GM19351 (cell line): Measurements from ENCODE around the gene MRPL40.
"Not testable (repeated sequence)": the region's sequence is repeated elsewhere in the genome, so short reads cannot be mapped to it uniquely, and the experiment has no call there.

Experiments
- ATAC-seq: cut with Tn5 transposase; IDR thresholded peaks from one replicate; pipeline ENCODE4 v1.9.1; 2021; ENCODE audit warnings: mild to moderate bottlenecking, moderate library complexity; ENCODE audit not compliant: unreplicated experiment

Gene MRPL40

GRCh38 chr22:19436444-19437161 lies 4.3 kb downstream of the MRPL40 start:
- not testable (repeated sequence) for ATAC-seq

GRCh38 chr22:19438298-19438697 lies 6.0 kb downstream of the MRPL40 start:
- ATAC-seq: no peak

- no peak for ATAC-seq
Measured at GRCh38 chr22:19440411-19441195, 8.3 kb downstream of the MRPL40 start.

GRCh38 chr22:19442166-19442565 lies 9.8 kb downstream of the MRPL40 start:
- ATAC-seq: no peak

GRCh38 chr22:19443544-19444211 lies 11.3 kb downstream of the MRPL40 start:
- ATAC-seq: no peak

GRCh38 chr22:19445279-19445982 lies 13.1 kb downstream of the MRPL40 start:
- ATAC-seq: not testable (repeated sequence)

GRCh38 chr22:19446603-19447329 lies 14.4 kb downstream of the MRPL40 start:
- ATAC-seq: peak; percentile 7

GRCh38 chr22:19447330-19448075 lies 15.2 kb downstream of the MRPL40 start, which contains the start of gene C22orf39:
Gene C22orf39, minus strand, starts transcription at chr22:19447711. Its CDS starts 23 bp downstream, at chr22:19447688.
- ATAC-seq: peak; percentile 79

GRCh38 chr22:19448076-19448607 lies 15.8 kb downstream of the MRPL40 start:
- ATAC-seq: peak; percentile 47

- ATAC-seq: no peak
Measured at GRCh38 chr22:19448739-19449421, 16.5 kb downstream of the MRPL40 start.

GRCh38 chr22:19449422-19449767 lies 17.1 kb downstream of the MRPL40 start:
- no peak for ATAC-seq

- ATAC-seq: no peak
Measured at GRCh38 chr22:19450363-19451175, 18.2 kb downstream of the MRPL40 start.

- ATAC-seq: no peak
Measured at GRCh38 chr22:19451570-19451969, 19.2 kb downstream of the MRPL40 start.

GRCh38 chr22:19453718-19454117 lies 21.4 kb downstream of the MRPL40 start:
- no peak for ATAC-seq

GRCh38 chr22:19454156-19454555 lies 21.8 kb downstream of the MRPL40 start:
- ATAC-seq: no peak

- ATAC-seq: no peak
Measured at GRCh38 chr22:19455033-19455432, 22.7 kb downstream of the MRPL40 start.

GRCh38 chr22:19455585-19456370 lies 23.4 kb downstream of the MRPL40 start:
- no peak for ATAC-seq
